GM12878 (cell line): ENCODE results near the gene GALNTL6. TPM values are rescaled to one million over a fixed set of nuclear protein-coding genes. Genes with fewer than 3 reads are reported as not detected.

Experiments used
- ATAC-seq: fragments of 200-7000 bp; cut with Tn5 transposase; 3 replicates; pipeline ENCODE4 v1.9.1; 2020; ENCODE audit warnings: mild to moderate bottlenecking, moderate library complexity
- BruUV-seq: library from RNA; stranded (reverse); fragments of 400-500 nt; replicated peaks from 2 replicates; lab custom pipeline; 2021; lab: Mats Ljungman, UMichigan
- CTCF ChIA-PET: fragments of 300-600 bp; sonication (Branson Sonifier 250); formaldehyde crosslinking; extraction: SDS; loops from one replicate; lab custom pipeline; 2021; ENCODE audit warnings: inconsistent platforms; lab: Yijun Ruan, JAX
- POLR2A ChIA-PET: fragments of 350-600 bp; formaldehyde crosslinking; extraction: SDS; loops from one replicate; lab custom pipeline; 2021; ENCODE audit warnings: inconsistent platforms; lab: Charles Lee
- RAD21 ChIA-PET: fragments of 300-600 bp; sonication (Branson Sonifier 250); formaldehyde crosslinking; loops from one replicate; lab custom pipeline; 2023; ENCODE audit warnings: antibody characterized with exemption; ENCODE audit not compliant: unreplicated experiment; lab: Charles Lee
- SMC1A ChIA-PET: fragments of 300-600 bp; sonication (Branson Sonifier 250); formaldehyde crosslinking; loops from one replicate; lab custom pipeline; 2023; ENCODE audit not compliant: unreplicated experiment, uncharacterized antibody; lab: Charles Lee
- DNase-seq: peaks from one replicate; pipeline ENCODE4 v3.0.0-alpha.2; 2011; ENCODE audit warnings: low read depth, low spot score
- FAIRE-seq: peaks from 3 replicates; lab custom pipeline; 2011; peaks lifted over from hg19 to GRCh38; lab: Jason Lieb, UNC
- H2AFZ ChIP-seq: 2 replicates; pipeline ENCODE4 v1.6.0; 2011; ENCODE audit warnings: low read depth, low read length, control low read depth; ENCODE audit not compliant: control insufficient read depth
- H3K27ac ChIP-seq: 2 replicates; pipeline ENCODE4 v1.5.1; 2011; ENCODE audit warnings: control low read depth; ENCODE audit not compliant: control insufficient read depth, insufficient read depth
- H3K27me3 ChIP-seq, 2 experiments: replicated peaks in 1 of 2; 2 replicates each; pipeline versions ENCODE4 v1.6.0 to v1.6.1; 2011; ENCODE audit warnings: low read length in 1 of 2; ENCODE audit not compliant: control insufficient read depth in 2 of 2, insufficient read depth in 2 of 2
- H3K36me3 ChIP-seq, 2 experiments: 2 replicates each; pipeline ENCODE4 v1.5.1; 2011; ENCODE audit warnings: low read length in 1 of 2; ENCODE audit not compliant: control insufficient read depth in 2 of 2, insufficient read depth in 2 of 2
- H3K4me1 ChIP-seq: 2 replicates; pipeline ENCODE4 v1.6.1; 2011; ENCODE audit warnings: mild to moderate bottlenecking, low read length, moderate library complexity, mixed read lengths; ENCODE audit not compliant: control insufficient read depth, insufficient read depth
- H3K4me2 ChIP-seq: 2 replicates; pipeline ENCODE4 v1.6.0; 2011; ENCODE audit warnings: control low read depth; ENCODE audit not compliant: control insufficient read depth, insufficient read depth
- H3K4me3 ChIP-seq: fragments of 200-600 bp; sonication (generic); 2 replicates; pipeline ENCODE4 v1.5.1; 2016
- H3K79me2 ChIP-seq: 2 replicates; pipeline ENCODE4 v1.6.0; 2011; ENCODE audit warnings: low read length; ENCODE audit not compliant: control insufficient read depth, insufficient read depth
- H3K9ac ChIP-seq: 2 replicates; pipeline ENCODE4 v1.8.0; 2011; ENCODE audit warnings: low read length, control low read depth, mixed read lengths; ENCODE audit not compliant: control insufficient read depth, insufficient read depth
- H3K9me3 ChIP-seq: replicated peaks from 3 replicates; pipeline ENCODE4 v1.5.1; 2011; ENCODE audit warnings: mild to moderate bottlenecking, low read length; ENCODE audit not compliant: control insufficient read depth, insufficient read depth
- H4K20me1 ChIP-seq: 2 replicates; pipeline ENCODE4 v1.6.0; 2011; ENCODE audit not compliant: control insufficient read depth, insufficient read depth
- CREB1 ChIP-seq: IDR thresholded peaks from 2 replicates; pipeline ENCODE4 v1.6.1; 2012; ENCODE audit warnings: low read depth, mild to moderate bottlenecking, inconsistent platforms
- SPI1 ChIP-seq: IDR thresholded peaks from 2 replicates; pipeline ENCODE4 v1.6.1; 2011; ENCODE audit warnings: low read depth, mild to moderate bottlenecking, low read length, moderate library complexity, borderline replicate concordance; ENCODE audit not compliant: insufficient read depth
- ZSCAN29 ChIP-seq: fragments of 450-650 bp; IDR thresholded peaks from 2 replicates; pipeline ENCODE4 v1.6.1; 2017; ENCODE audit warnings: mild to moderate bottlenecking, moderate library complexity
- WGBS: methylation state at CpG from one replicate; pipeline ENCODE4 v1.1.6; 2016; ENCODE audit warnings: low lambda C conversion rate; ENCODE audit not compliant: insufficient replicate concordance, insufficient coverage; ENCODE audit errors: missing lambda C conversion rate; 5-methylcytosine and 5-hydroxymethylcytosine counted together
- in situ Hi-C: fragments of 300-500 bp; cut with MboI; formaldehyde crosslinking; loops from 9 replicates; pipeline ENCODE4 v1.14.3; 2018; ENCODE audit warnings: mixed read lengths
- intact Hi-C: fragments of 100-400 bp; cut with micrococcal nuclease; formaldehyde crosslinking; loops from one replicate; pipeline ENCODE4 v1.14.2; 2022; ENCODE audit not compliant: unreplicated experiment
- polyA plus RNA-seq, 11 experiments: library from polyadenylated mRNA; depleted of rRNA in 4 of 11; unstranded in 6 of 11; stranded (reverse) in 5 of 11; fragments of >200 nt; fragmentation: Nextera tagmentation in 4 of 11; fragmentation: Illumina TruSeq in 1 of 11; extraction: Ambion mirVana in 4 of 11; extraction: Trizol in 1 of 11; gene quantifications; 1 replicate in 1 of 11; 2 replicates in 10 of 11; pipeline versions ENCODE4 v1.2.1 to v1.2.3, GENCODE V29; 2011 to 2016; ENCODE audit warnings: inconsistent platforms in 2 of 11, missing spikeins in 2 of 11, low read depth in 1 of 11
- total RNA-seq, 4 experiments: library from RNA; depleted of rRNA in 3 of 4; stranded (reverse); fragments of >200 nt in 3 of 4; fragmentation: Illumina TruSeq in 1 of 4; extraction: Trizol in 1 of 4; gene quantifications; 2 replicates each; pipeline versions ENCODE4 v1.2.1 to v1.2.3, GENCODE V29; 2013 to 2021

The GALNTL6 gene
- total and polyA plus RNA-seq, 10 of the 15 experiments (the other 5 are each of a cell fraction or from before 2014, with no cell fraction given) = 0.01 to 0.29 TPM; not detected in 8

DNA sequence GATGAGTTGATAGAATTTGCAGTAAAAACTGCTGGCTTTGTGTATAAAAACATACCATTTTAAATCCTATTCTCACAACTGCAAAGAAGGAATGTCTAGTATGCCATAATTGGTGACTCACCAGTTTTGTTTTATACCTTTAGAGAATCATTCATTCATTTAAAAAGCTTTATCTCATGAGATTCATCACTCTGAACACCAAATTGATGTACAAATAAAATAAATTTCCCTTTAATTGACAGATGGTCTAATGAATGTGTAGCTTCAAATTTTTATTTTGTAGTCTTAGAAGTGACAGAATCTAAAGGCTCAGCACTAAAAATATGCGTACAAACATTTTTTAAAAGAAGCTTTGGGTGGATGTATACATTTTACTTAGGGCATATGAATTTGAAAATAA is 492.5 kb downstream of the GALNTL6 start:
- no TSS peak for BruUV-seq
- no peak for FAIRE-seq

DNA sequence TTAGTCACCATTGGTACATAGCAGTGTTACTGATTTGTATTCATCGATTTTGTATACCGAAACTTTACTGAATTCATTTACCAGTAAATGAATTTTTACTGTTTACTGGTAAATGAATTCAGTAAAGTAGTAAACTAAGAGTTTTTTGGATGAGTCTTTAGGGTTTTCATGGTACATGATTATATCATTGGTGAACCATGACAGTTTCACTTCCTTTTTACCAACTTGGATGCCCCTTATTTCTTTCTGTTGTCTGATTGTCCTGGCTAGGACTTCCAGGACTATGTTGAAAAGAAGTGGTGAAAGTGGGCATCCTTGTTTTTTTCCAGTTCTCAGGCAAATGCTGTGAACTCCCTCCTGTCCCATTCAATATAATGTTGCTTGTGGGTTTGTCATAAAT is 494.9 kb downstream of the GALNTL6 start:
- no peaks in the 10 kb centered on the region for H3K9me3 ChIP-seq
- TF ChIP-seq CREB1 (no peak), SPI1 (peak; percentile 61; the same call in 1 of the 2 replicates)
- TF ChIP-seq, all 136 proteins: peak for 1
- Histone ChIP-seq H3K27me3 (no peaks in the 10 kb centered on the region), H2AFZ (no peak overlapping the region), H3K9ac (no peak overlapping the region), H3K4me2 (no peak overlapping the region), H3K27ac (no peak overlapping the region), H3K4me3 (no peak overlapping the region), H4K20me1 (no peaks in the 10 kb centered on the region), H3K36me3 (no peaks in the 10 kb centered on the region), H3K4me1 (no peaks in the 10 kb centered on the region), H3K79me2 (no peaks in the 10 kb centered on the region)
- in situ Hi-C loops = no loop called here
- no TSS peak for BruUV-seq
- FAIRE-seq (no peak), DNase-seq (no peak), ATAC-seq (peak; percentile 48; the same call in 2 of the 3 replicates)
- POLR2A ChIA-PET = no interaction called here
- intact Hi-C loops = no loop called here
- SMC1A ChIA-PET = no interaction called here
- CTCF ChIA-PET = no interaction called here
- RAD21 ChIA-PET = no interaction called here
- WGBS = 3% methylated on average over 2 of the region's 2 CpGs

More for the DNA sequence above, 492.5 kb downstream of the GALNTL6 start:
- Histone ChIP-seq H2AFZ (no peak overlapping the region), H3K27me3 (no peaks in the 10 kb centered on the region), H3K4me2 (no peak overlapping the region), H3K27ac (no peak overlapping the region), H3K9me3 (no peaks in the 10 kb centered on the region), H3K36me3 (no peaks in the 10 kb centered on the region), H3K4me3 (no peak overlapping the region), H4K20me1 (no peaks in the 10 kb centered on the region), H3K79me2 (no peaks in the 10 kb centered on the region), H3K9ac (no peak overlapping the region)
- ATAC-seq (no peak), DNase-seq (no peak)
- in situ Hi-C loops (no loop called here), intact Hi-C loops (no loop called here)
- ChIA-PET SMC1A (interaction anchor here (0.7 kb wide), 1 partner anchor 149 kb away, joined by 3 read pairs; no protein-coding TSS in a partner anchor), CTCF (interaction anchor here (1.0 kb wide), 1 partner anchor 18 kb away, joined by 3 read pairs; no protein-coding TSS in a partner anchor), POLR2A (no interaction called here)
- WGBS = 0% methylated on average over 1 of the region's 1 CpG
- TF ChIP-seq ZSCAN29 = no peak
- TF ChIP-seq, all 136 proteins: peak for 0
- RAD21 ChIA-PET = no interaction called here
- no peaks in the 10 kb centered on the region for H3K4me1 ChIP-seq
